ENCODE results near the gene UBA3.

UBA3 gene

DNA sequence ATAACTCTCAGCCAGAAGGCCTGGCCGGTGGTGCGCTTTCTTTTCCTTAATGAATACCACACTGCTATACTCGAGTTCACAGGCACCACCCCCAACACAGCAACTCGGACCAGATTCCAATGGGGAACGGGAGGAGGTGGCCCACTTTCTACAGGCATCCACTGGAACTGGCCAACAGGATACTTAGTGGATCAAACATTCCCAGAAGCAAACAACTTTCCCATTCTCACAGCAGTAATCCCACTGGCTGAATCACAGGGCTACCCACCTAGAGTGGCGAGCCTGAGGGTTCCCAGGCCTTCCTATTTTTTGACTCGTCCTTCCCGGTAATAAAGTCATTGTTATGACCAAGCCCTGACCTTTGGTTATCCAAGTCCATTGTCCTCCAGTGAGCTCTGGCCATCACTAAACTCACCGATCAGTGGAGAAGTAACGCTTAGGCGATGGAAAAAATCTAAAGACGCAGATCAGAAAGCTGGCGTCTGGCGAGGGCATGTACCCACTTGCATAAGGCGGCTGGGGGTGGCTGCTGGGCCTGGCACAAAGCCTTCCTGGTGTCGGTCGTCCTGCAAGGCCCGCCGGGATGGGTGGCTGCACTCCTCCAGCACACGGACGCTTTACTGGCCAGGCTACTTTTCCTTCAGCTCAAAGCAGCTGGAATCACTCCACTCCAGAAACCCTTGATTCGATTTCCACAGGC, 67.9 kb downstream of the UBA3 start:
- no peak for DNase-seq (ENCODE audit: low read depth in 1 of 2, low spot score in 1 of 2)
- no peaks in the 10 kb centered on the region for H3K27me3 ChIP-seq (ENCODE audit: insufficient read depth, poor library complexity, severe bottlenecking)
- H3K4me3 ChIP-seq (replicated peaks; ENCODE audit: insufficient read depth, low read length), result no peak overlapping the region
- H3K27ac ChIP-seq (replicated peaks), result no peak overlapping the region
- TF ChIP-seq, protein P1, sequence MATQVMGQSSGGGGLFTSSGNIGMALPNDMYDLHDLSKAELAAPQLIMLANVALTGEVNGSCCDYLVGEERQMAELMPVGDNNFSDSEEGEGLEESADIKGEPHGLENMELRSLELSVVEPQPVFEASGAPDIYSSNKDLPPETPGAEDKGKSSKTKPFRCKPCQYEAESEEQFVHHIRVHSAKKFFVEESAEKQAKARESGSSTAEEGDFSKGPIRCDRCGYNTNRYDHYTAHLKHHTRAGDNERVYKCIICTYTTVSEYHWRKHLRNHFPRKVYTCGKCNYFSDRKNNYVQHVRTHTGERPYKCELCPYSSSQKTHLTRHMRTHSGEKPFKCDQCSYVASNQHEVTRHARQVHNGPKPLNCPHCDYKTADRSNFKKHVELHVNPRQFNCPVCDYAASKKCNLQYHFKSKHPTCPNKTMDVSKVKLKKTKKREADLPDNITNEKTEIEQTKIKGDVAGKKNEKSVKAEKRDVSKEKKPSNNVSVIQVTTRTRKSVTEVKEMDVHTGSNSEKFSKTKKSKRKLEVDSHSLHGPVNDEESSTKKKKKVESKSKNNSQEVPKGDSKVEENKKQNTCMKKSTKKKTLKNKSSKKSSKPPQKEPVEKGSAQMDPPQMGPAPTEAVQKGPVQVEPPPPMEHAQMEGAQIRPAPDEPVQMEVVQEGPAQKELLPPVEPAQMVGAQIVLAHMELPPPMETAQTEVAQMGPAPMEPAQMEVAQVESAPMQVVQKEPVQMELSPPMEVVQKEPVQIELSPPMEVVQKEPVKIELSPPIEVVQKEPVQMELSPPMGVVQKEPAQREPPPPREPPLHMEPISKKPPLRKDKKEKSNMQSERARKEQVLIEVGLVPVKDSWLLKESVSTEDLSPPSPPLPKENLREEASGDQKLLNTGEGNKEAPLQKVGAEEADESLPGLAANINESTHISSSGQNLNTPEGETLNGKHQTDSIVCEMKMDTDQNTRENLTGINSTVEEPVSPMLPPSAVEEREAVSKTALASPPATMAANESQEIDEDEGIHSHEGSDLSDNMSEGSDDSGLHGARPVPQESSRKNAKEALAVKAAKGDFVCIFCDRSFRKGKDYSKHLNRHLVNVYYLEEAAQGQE (IDR thresholded peaks at IDR 0.05; ENCODE audit: insufficient replicate concordance, low read depth), result no peak
- no peak for TF ChIP-seq POLR2AphosphoS5 (IDR thresholded peaks at IDR 0.05; ENCODE audit: low read depth)
- TF ChIP-seq, protein P2, sequence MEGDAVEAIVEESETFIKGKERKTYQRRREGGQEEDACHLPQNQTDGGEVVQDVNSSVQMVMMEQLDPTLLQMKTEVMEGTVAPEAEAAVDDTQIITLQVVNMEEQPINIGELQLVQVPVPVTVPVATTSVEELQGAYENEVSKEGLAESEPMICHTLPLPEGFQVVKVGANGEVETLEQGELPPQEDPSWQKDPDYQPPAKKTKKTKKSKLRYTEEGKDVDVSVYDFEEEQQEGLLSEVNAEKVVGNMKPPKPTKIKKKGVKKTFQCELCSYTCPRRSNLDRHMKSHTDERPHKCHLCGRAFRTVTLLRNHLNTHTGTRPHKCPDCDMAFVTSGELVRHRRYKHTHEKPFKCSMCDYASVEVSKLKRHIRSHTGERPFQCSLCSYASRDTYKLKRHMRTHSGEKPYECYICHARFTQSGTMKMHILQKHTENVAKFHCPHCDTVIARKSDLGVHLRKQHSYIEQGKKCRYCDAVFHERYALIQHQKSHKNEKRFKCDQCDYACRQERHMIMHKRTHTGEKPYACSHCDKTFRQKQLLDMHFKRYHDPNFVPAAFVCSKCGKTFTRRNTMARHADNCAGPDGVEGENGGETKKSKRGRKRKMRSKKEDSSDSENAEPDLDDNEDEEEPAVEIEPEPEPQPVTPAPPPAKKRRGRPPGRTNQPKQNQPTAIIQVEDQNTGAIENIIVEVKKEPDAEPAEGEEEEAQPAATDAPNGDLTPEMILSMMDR (IDR thresholded peaks at IDR 0.05; ENCODE audit: insufficient read depth, low read length), result no peak
- no peak for TF ChIP-seq GABPA (IDR thresholded peaks at IDR 0.05; ENCODE audit: low read depth)
- TF ChIP-seq SPI1 (IDR thresholded peaks at IDR 0.05; ENCODE audit: borderline replicate concordance, low read depth), result no peak

DNA sequence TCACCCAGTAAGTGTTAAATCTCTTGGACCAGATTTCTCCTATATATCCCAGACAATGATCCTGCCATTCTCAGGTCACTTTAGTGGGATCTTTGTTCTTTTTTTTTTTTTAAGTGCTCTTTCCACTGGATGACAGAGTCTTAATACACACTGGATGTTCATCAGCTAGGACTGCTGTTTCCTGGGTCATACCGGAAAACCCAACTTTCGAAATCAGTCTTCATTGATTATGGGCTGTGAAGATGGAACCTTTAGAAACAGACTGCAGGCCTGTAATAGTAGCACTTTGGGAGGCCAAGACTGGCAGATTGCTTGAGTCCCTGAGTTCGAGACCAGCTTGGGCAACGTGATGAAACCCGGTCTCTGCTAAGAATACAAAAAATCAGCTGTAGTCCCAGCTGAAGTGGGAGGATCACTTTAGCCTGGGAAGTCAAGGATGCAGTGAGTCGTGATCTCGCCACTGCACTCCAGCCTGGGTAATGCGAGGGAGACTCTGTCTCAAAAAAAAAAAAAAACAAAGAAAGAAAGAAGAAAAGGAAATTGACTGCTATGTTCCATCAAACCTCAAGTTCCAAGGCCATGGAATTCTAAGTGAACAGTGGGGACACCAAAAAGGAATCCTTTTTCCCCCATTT, 69.0 kb downstream of the UBA3 start:
- H3K27ac ChIP-seq (replicated peaks), result no peak overlapping the region
- TF ChIP-seq SPI1 (IDR thresholded peaks at IDR 0.05; ENCODE audit: borderline replicate concordance, low read depth) (no peak), GABPA (IDR thresholded peaks at IDR 0.05; ENCODE audit: low read depth) (no peak), POLR2AphosphoS5 (IDR thresholded peaks at IDR 0.05; ENCODE audit: low read depth) (no peak)
- TF ChIP-seq, protein P2 (IDR thresholded peaks at IDR 0.05; ENCODE audit: insufficient read depth, low read length), result no peak
- TF ChIP-seq, protein P1 (IDR thresholded peaks at IDR 0.05; ENCODE audit: insufficient replicate concordance, low read depth), result no peak
- no peak for DNase-seq (ENCODE audit: low read depth in 1 of 2, low spot score in 1 of 2)
- no peak overlapping the region for H3K4me3 ChIP-seq (replicated peaks; ENCODE audit: insufficient read depth, low read length)
- no peaks in the 10 kb centered on the region for H3K27me3 ChIP-seq (ENCODE audit: insufficient read depth, poor library complexity, severe bottlenecking)

DNA sequence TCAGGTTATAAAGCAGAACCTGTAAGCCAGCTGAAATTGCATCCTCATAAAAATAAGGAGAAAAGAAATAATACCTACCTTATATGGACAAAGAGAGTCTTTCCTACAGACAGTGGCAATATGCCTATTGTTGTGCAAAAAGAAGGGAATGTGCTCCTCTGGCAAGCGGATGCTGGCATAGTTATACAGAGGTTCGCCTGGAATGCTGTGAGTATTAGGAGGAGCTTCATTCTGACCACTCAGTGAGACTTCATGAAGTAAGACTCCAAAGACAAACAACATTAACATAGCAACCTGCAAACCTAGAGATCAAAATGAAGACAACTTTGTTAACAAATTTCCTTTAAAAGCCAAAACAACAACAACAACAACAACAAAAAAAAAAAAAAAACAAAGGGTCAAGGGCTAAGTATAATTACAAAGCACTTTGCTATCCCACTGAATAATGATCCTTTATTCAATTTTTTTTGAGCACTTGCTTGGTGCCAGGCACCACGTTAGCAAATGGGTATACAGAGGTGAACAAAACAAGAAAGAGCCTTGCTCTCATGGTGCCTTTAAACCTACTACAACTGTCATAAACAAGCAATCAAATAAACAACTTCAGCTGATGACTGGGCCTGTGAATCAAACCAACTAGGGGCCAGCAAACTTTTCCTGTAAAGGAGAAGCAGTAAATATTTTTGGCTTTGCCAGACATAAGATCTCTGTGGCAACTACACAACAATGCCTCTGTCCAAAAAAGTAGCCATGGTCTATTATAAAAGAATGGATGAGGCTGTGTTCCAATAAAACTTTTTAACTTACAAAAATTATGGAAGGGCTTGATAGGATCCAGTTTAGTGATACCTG, 70.4 kb downstream of the UBA3 start:
- H3K27me3 ChIP-seq (ENCODE audit: insufficient read depth, poor library complexity, severe bottlenecking), result no peaks in the 10 kb centered on the region

More for the DNA sequence above, 70.4 kb downstream of the UBA3 start:
- TF ChIP-seq POLR2AphosphoS5 (IDR thresholded peaks at IDR 0.05; ENCODE audit: low read depth) (no peak), GABPA (IDR thresholded peaks at IDR 0.05; ENCODE audit: low read depth) (no peak), SPI1 (IDR thresholded peaks at IDR 0.05; ENCODE audit: borderline replicate concordance, low read depth) (no peak)
- TF ChIP-seq, protein P1 (IDR thresholded peaks at IDR 0.05; ENCODE audit: insufficient replicate concordance, low read depth), result no peak
- TF ChIP-seq, protein P2 (IDR thresholded peaks at IDR 0.05; ENCODE audit: insufficient read depth, low read length), result no peak
- DNase-seq (ENCODE audit: low read depth in 1 of 2, low spot score in 1 of 2), result no peak
- no peak overlapping the region for H3K4me3 ChIP-seq (replicated peaks; ENCODE audit: insufficient read depth, low read length)
- H3K27ac ChIP-seq (replicated peaks), result no peak overlapping the region
